Measurements from ENCODE around the gene CHD6. TPM values are rescaled to one million over a fixed set of nuclear protein-coding genes. Genes with fewer than 3 reads are reported as not detected.

Gene CHD6
- total RNA-seq, 1 experiment from 2014 or later, result 25.3 TPM

GRCh38 chr20:41607791-41608190, 10.4 kb downstream of the CHD6 start:
- no peak overlapping the region for H2AFZ ChIP-seq (ENCODE audit: low read length)
- H3K36me3 ChIP-seq (ENCODE audit: insufficient read depth, low read length), result 0 out of 2 replicates have a peak, but pooled peaks cover 5% of the 10 kb centered on the region
- no peak for DNase-seq
- no peak overlapping the region for H3K4me2 ChIP-seq (ENCODE audit: low read depth, low read length, poor library complexity, severe bottlenecking)
- peaks cover 92% of the 10 kb centered on the region for H3K79me2 ChIP-seq (ENCODE audit: low read length)
- no peaks in the 10 kb centered on the region for H3K27me3 ChIP-seq (ENCODE audit: low read length)
- H3K9ac ChIP-seq (ENCODE audit: low read length), result no peak overlapping the region
- no peaks in the 10 kb centered on the region for H3K9me2 ChIP-seq (replicated peaks; ENCODE audit: insufficient read depth, low read length)
- peaks cover 3% of the 10 kb centered on the region; the same call in 1 of the 2 replicates for H3K9me3 ChIP-seq (ENCODE audit: low read length)
- no peak overlapping the region for H3K4me3 ChIP-seq (ENCODE audit: low read length)
- H3K27ac ChIP-seq (ENCODE audit: low read length), result no peak overlapping the region
- peaks cover 15% of the 10 kb centered on the region for H3K4me1 ChIP-seq (ENCODE audit: low read length)
- peaks cover 8% of the 10 kb centered on the region for H4K20me1 ChIP-seq (ENCODE audit: insufficient read depth, low read depth, low read length)

GRCh38 chr20:41604002-41604401, 14.2 kb downstream of the CHD6 start:
- H3K9me3 ChIP-seq (ENCODE audit: low read length), result peaks cover 35% of the 10 kb centered on the region
- H3K4me3 ChIP-seq (ENCODE audit: low read length), result no peak overlapping the region
- H3K27me3 ChIP-seq (ENCODE audit: low read length), result no peaks in the 10 kb centered on the region
- no peaks in the 10 kb centered on the region for H4K20me1 ChIP-seq (ENCODE audit: insufficient read depth, low read depth, low read length)
- H3K27ac ChIP-seq (ENCODE audit: low read length), result no peak overlapping the region
- H3K36me3 ChIP-seq (ENCODE audit: insufficient read depth, low read length), result peaks cover 5% of the 10 kb centered on the region; the same call in 1 of the 2 replicates
- no peaks in the 10 kb centered on the region for H3K4me1 ChIP-seq (ENCODE audit: low read length)
- H3K79me2 ChIP-seq (ENCODE audit: low read length), result peaks cover 95% of the 10 kb centered on the region
- H3K9me2 ChIP-seq (replicated peaks; ENCODE audit: insufficient read depth, low read length), result no peaks in the 10 kb centered on the region
- H3K4me2 ChIP-seq (ENCODE audit: low read depth, low read length, poor library complexity, severe bottlenecking), result no peak overlapping the region
- H2AFZ ChIP-seq (ENCODE audit: low read length), result no peak overlapping the region
- no peak overlapping the region for H3K9ac ChIP-seq (ENCODE audit: low read length)
- DNase-seq, result no peak

GRCh38 chr20:41601742-41602141, 16.4 kb downstream of the CHD6 start:
- H3K9me2 ChIP-seq (replicated peaks; ENCODE audit: insufficient read depth, low read length), result no peaks in the 10 kb centered on the region
- H3K4me1 ChIP-seq (ENCODE audit: low read length), result no peaks in the 10 kb centered on the region
- peaks cover 95% of the 10 kb centered on the region for H3K79me2 ChIP-seq (ENCODE audit: low read length)
- peaks cover 5% of the 10 kb centered on the region; the same call in 1 of the 2 replicates for H3K36me3 ChIP-seq (ENCODE audit: insufficient read depth, low read length)
- H2AFZ ChIP-seq (ENCODE audit: low read length), result no peak overlapping the region
- no peak for DNase-seq
- H3K27me3 ChIP-seq (ENCODE audit: low read length), result no peaks in the 10 kb centered on the region
- H3K9me3 ChIP-seq (ENCODE audit: low read length), result peaks cover 51% of the 10 kb centered on the region
- H3K27ac ChIP-seq (ENCODE audit: low read length), result no peak overlapping the region
- H3K9ac ChIP-seq (ENCODE audit: low read length), result no peak overlapping the region
- H4K20me1 ChIP-seq (ENCODE audit: insufficient read depth, low read depth, low read length), result no peaks in the 10 kb centered on the region
- H3K4me3 ChIP-seq (ENCODE audit: low read length), result no peak overlapping the region
- no peak overlapping the region for H3K4me2 ChIP-seq (ENCODE audit: low read depth, low read length, poor library complexity, severe bottlenecking)

- Histone ChIP-seq H4K20me1 (ENCODE audit: insufficient read depth, low read depth, low read length) (no peaks in the 10 kb centered on the region), H2AFZ (ENCODE audit: low read length) (no peak overlapping the region), H3K9me2 (replicated peaks; ENCODE audit: insufficient read depth, low read length) (no peaks in the 10 kb centered on the region), H3K9ac (ENCODE audit: low read length) (no peak overlapping the region), H3K36me3 (ENCODE audit: insufficient read depth, low read length) (peaks cover 5% of the 10 kb centered on the region; the same call in 1 of the 2 replicates), H3K4me3 (ENCODE audit: low read length) (no peak overlapping the region), H3K4me2 (ENCODE audit: low read depth, low read length, poor library complexity, severe bottlenecking) (no peak overlapping the region), H3K9me3 (ENCODE audit: low read length) (peaks cover 57% of the 10 kb centered on the region), H3K79me2 (ENCODE audit: low read length) (peaks cover 99% of the 10 kb centered on the region), H3K4me1 (ENCODE audit: low read length) (no peaks in the 10 kb centered on the region), H3K27ac (ENCODE audit: low read length) (no peak overlapping the region), H3K27me3 (ENCODE audit: low read length) (no peaks in the 10 kb centered on the region)
- DNase-seq, result no peak
Observed at GRCh38 chr20:41600926-41601631, 17.1 kb downstream of the CHD6 start.

- Histone ChIP-seq H3K9me2 (replicated peaks; ENCODE audit: insufficient read depth, low read length) (no peaks in the 10 kb centered on the region), H2AFZ (ENCODE audit: low read length) (no peak overlapping the region), H3K4me2 (ENCODE audit: low read depth, low read length, poor library complexity, severe bottlenecking) (no peak overlapping the region), H3K27me3 (ENCODE audit: low read length) (no peaks in the 10 kb centered on the region), H4K20me1 (ENCODE audit: insufficient read depth, low read depth, low read length) (no peaks in the 10 kb centered on the region), H3K36me3 (ENCODE audit: insufficient read depth, low read length) (peaks cover 7% of the 10 kb centered on the region; the same call in 1 of the 2 replicates), H3K4me1 (ENCODE audit: low read length) (no peaks in the 10 kb centered on the region), H3K9me3 (ENCODE audit: low read length) (peaks cover 63% of the 10 kb centered on the region), H3K79me2 (ENCODE audit: low read length) (peaks cover 99% of the 10 kb centered on the region), H3K9ac (ENCODE audit: low read length) (no peak overlapping the region), H3K4me3 (ENCODE audit: low read length) (no peak overlapping the region), H3K27ac (ENCODE audit: low read length) (no peak overlapping the region)
- no peak for DNase-seq
Observed at GRCh38 chr20:41599699-41600104, 18.5 kb downstream of the CHD6 start.

GRCh38 chr20:41598719-41599118, 19.5 kb downstream of the CHD6 start:
- H4K20me1 ChIP-seq (ENCODE audit: insufficient read depth, low read depth, low read length), result no peaks in the 10 kb centered on the region
- no peak overlapping the region for H3K4me2 ChIP-seq (ENCODE audit: low read depth, low read length, poor library complexity, severe bottlenecking)
- H2AFZ ChIP-seq (ENCODE audit: low read length), result no peak overlapping the region
- peaks cover 61% of the 10 kb centered on the region for H3K9me3 ChIP-seq (ENCODE audit: low read length)
- H3K27me3 ChIP-seq (ENCODE audit: low read length), result no peaks in the 10 kb centered on the region
- no peak overlapping the region for H3K27ac ChIP-seq (ENCODE audit: low read length)
- DNase-seq, result no peak
- peaks cover 99% of the 10 kb centered on the region for H3K79me2 ChIP-seq (ENCODE audit: low read length)
- H3K4me3 ChIP-seq (ENCODE audit: low read length), result no peak overlapping the region
- no peaks in the 10 kb centered on the region for H3K9me2 ChIP-seq (replicated peaks; ENCODE audit: insufficient read depth, low read length)
- H3K36me3 ChIP-seq (ENCODE audit: insufficient read depth, low read length), result peaks cover 4% of the 10 kb centered on the region; the same call in 1 of the 2 replicates
- H3K4me1 ChIP-seq (ENCODE audit: low read length), result no peaks in the 10 kb centered on the region
- H3K9ac ChIP-seq (ENCODE audit: low read length), result no peak overlapping the region

- Histone ChIP-seq H3K4me3 (ENCODE audit: low read length) (no peak overlapping the region), H3K4me1 (ENCODE audit: low read length) (no peaks in the 10 kb centered on the region), H3K36me3 (ENCODE audit: insufficient read depth, low read length) (peaks cover 4% of the 10 kb centered on the region; the same call in 1 of the 2 replicates), H4K20me1 (ENCODE audit: insufficient read depth, low read depth, low read length) (no peaks in the 10 kb centered on the region), H3K9ac (ENCODE audit: low read length) (no peak overlapping the region), H3K79me2 (ENCODE audit: low read length) (peaks cover 84% of the 10 kb centered on the region), H3K4me2 (ENCODE audit: low read depth, low read length, poor library complexity, severe bottlenecking) (no peak overlapping the region), H3K27ac (ENCODE audit: low read length) (no peak overlapping the region), H3K9me3 (ENCODE audit: low read length) (peaks cover 41% of the 10 kb centered on the region), H3K27me3 (ENCODE audit: low read length) (no peaks in the 10 kb centered on the region), H3K9me2 (replicated peaks; ENCODE audit: insufficient read depth, low read length) (no peaks in the 10 kb centered on the region), H2AFZ (ENCODE audit: low read length) (no peak overlapping the region)
- DNase-seq, result no peak
Observed at GRCh38 chr20:41594514-41595322, 23.5 kb downstream of the CHD6 start.

- Histone ChIP-seq H3K4me2 (ENCODE audit: low read depth, low read length, poor library complexity, severe bottlenecking) (no peak overlapping the region), H3K9me2 (replicated peaks; ENCODE audit: insufficient read depth, low read length) (no peaks in the 10 kb centered on the region), H3K9ac (ENCODE audit: low read length) (no peak overlapping the region), H3K79me2 (ENCODE audit: low read length) (peaks cover 75% of the 10 kb centered on the region), H3K4me3 (ENCODE audit: low read length) (no peak overlapping the region), H3K36me3 (ENCODE audit: insufficient read depth, low read length) (peaks cover 4% of the 10 kb centered on the region; the same call in 1 of the 2 replicates), H2AFZ (ENCODE audit: low read length) (no peak overlapping the region), H4K20me1 (ENCODE audit: insufficient read depth, low read depth, low read length) (no peaks in the 10 kb centered on the region), H3K9me3 (ENCODE audit: low read length) (peaks cover 25% of the 10 kb centered on the region), H3K27ac (ENCODE audit: low read length) (no peak overlapping the region), H3K27me3 (ENCODE audit: low read length) (no peaks in the 10 kb centered on the region), H3K4me1 (ENCODE audit: low read length) (no peaks in the 10 kb centered on the region)
- DNase-seq, result no peak
Observed at GRCh38 chr20:41592516-41593216, 25.5 kb downstream of the CHD6 start.

Data from Karpas-422 (cell line).